ENCODE results near the gene PCDHGA6. TPM values are rescaled to one million over a fixed set of nuclear protein-coding genes. Genes with fewer than 3 reads are reported as not detected.
"Not testable (repeated sequence)": the region's sequence is repeated elsewhere in the genome, so short reads cannot be mapped to it uniquely, and the experiment has no call there.

The PCDHGA6 gene
- total RNA-seq, 1 donor from 2014 or later, result 1.3 TPM

DNA sequence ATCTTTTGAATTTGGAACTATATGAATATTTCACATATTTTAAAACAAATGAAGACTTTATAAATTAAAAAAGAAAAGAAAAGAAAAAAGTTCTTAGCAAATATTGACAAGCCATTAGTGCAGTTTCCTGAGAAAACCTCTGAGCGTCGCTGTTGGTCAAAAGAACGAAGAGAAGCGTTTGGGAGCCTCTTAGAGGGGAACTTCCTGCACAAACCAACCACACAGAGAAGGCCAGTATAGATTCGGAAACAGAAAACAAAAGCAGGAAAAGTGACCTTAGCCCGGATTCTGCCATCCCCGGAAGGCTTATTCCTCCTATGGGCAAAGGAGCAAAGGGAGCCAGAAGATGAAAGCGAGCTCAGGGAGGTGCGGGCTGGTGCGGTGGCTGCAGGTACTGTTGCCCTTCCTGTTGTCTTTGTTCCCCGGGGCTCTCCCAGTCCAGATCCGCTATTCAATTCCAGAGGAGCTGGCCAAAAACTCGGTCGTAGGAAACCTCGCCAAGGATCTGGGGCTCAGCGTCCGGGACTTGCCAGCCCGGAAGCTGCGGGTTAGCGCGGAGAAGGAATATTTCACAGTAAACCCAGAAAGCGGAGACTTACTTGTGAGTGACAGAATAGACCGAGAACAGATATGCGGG lies 13.8 kb upstream of the PCDHGA6 start, which contains the start of gene PCDHGB2:
Gene PCDHGB2, plus strand, starts transcription at position 205 of the 637 bp plus-strand sequence. Its CDS starts 142 bp downstream, at position 347.
- no peak for DNase-seq (ENCODE audit: low read depth, low spot score)

DNA sequence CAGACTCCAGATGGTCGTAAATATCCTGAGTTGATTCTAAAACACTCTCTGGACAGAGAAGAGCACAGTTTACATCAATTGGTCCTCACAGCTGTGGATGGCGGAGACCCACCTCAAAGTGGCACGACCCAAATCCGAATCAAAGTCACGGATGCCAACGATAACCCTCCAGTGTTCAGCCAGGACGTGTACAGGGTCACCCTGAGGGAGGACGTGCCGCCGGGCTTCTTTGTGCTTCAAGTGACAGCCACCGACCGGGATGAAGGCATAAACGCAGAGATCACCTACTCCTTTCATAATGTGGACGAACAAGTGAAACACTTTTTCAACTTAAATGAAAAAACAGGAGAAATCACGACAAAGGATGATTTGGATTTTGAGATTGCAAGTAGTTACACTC lies 13.0 kb upstream of the PCDHGA6 start:
- no peak for DNase-seq (ENCODE audit: low read depth, low spot score)

GRCh38 chr5:141362719-141363118 lies 11.0 kb upstream of the PCDHGA6 start:
- DNase-seq (ENCODE audit: low read depth, low spot score), result no peak

DNA sequence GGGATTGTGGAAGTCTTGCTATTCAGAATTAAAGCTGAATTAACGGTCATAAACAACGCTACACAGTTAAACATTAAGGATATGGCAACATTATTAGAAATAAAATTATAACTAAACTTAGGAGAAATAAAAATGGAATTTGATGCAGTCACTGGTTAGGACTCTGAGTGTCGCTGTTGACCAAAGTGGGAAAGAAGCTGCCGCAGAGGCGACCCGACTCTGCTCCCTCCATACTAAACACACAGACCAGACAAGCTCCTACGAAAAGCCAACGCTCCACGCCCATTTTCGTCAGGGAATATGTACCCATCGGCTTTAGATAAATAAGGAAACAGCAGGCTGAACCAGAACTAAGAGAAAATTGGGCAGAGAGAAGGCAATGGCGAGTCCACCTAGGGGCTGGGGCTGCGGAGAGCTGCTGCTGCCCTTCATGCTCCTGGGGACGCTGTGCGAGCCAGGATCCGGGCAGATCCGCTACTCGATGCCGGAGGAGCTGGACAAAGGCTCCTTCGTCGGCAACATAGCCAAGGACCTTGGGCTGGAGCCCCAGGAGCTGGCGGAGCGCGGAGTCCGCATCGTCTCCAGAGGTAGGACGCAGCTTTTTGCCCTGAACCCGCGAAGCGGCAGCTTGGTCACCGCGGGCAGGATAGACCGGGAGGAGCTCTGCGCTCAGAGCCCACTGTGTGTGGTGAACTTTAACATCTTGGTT lies 9.6 kb upstream of the PCDHGA6 start, which contains the start of gene PCDHGA5:
Gene PCDHGA5, plus strand, starts transcription at position 211 of the 709 bp plus-strand sequence. Its CDS starts 169 bp downstream, at position 380.
- no peak for DNase-seq (ENCODE audit: low read depth, low spot score)

- DNase-seq (ENCODE audit: low read depth, low spot score), result no peak
These were observed 7.4 kb upstream of the PCDHGA6 start for GRCh38 chr5:141366016-141366896.

DNA sequence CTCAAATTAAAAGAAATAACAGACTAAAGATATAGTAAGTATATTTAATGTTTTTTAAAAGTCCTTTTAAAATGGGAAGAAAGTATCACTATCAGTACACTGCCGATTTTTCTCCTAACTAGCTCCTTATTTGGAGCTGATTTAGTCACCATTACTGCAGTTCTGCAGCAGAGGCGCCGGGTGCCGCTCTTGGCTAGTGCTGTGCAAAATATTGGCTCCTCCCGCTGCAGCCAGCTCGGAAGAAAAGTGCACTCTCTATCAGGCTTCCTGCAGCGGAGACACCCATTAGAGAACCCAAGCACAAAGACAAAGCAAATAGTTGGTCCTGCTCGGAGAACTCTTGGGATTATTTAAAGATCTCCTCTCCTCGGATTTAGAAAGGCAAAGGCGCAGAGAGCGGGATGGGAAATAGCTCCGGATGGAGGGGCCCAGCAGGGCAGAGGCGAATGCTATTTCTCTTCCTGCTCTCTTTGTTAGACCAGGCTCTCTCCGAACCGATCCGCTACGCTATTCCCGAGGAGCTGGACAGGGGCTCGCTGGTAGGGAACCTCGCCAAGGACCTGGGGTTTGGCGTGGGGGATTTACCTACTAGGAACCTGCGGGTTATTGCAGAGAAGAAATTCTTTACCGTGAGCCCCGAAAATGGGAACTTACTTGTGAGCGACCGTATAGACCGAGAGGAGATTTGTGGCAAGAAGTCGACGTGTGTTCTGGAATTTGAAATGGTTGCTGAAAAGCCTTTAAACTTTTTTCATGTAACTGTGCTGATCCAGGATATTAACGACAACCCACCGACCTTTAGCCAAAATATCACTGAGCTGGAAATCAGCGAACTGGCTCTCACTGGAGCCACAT lies 3.5 kb upstream of the PCDHGA6 start, which contains the start of gene PCDHGB3:
Gene PCDHGB3, plus strand, starts transcription at position 249 of the 855 bp plus-strand sequence. Its CDS starts 153 bp downstream, at position 402.
- no peak for DNase-seq (ENCODE audit: low read depth, low spot score)

GRCh38 chr5:141371572-141372475 lies 1.9 kb upstream of the PCDHGA6 start:
- DNase-seq (ENCODE audit: low read depth, low spot score), result no peak

DNA sequence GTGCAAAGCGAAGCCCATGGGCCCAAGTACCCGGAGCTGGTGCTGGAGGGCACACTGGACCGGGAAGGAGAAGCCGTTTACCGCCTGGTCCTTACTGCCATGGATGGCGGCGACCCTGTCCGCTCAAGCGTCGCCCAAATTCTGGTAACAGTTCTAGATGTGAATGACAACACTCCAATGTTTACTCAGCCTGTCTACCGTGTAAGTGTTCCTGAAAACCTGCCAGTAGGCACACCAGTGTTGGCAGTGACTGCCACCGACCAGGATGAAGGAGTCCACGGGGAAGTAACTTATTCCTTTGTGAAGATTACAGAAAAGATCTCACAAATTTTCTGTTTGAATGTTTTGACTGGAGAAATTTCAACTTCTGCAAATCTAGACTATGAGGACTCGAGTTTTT lies 936 bp downstream of the PCDHGA6 start:
- no peak for DNase-seq (ENCODE audit: low read depth, low spot score)

DNA sequence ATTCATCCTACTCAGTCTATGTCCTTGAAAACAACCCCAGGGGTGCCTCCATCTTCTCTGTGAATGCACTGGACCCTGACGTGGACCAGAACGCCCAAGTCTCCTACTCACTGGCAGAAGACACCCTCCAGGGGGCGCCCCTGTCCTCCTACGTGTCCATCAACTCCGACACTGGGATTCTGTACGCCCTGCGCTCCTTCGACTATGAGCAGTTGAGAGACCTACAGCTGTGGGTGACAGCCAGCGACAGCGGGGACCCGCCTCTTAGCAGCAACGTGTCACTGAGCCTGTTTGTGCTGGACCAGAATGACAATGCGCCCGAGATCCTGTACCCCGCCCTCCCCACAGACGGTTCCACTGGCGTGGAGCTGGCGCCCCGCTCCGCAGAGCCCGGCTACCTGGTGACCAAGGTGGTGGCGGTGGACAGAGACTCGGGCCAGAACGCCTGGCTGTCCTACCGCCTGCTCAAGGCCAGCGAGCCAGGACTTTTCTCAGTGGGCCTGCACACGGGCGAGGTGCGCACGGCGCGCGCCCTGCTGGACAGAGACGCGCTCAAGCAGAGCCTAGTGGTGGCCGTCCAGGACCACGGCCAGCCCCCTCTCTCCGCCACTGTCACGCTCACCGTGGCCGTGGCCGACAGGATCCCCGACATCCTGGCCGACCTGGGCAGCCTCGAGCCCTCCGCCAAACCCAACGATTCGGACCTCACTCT lies 1.9 kb downstream of the PCDHGA6 start:
- not testable (repeated sequence) for DNase-seq (ENCODE audit: low read depth, low spot score)

DNA sequence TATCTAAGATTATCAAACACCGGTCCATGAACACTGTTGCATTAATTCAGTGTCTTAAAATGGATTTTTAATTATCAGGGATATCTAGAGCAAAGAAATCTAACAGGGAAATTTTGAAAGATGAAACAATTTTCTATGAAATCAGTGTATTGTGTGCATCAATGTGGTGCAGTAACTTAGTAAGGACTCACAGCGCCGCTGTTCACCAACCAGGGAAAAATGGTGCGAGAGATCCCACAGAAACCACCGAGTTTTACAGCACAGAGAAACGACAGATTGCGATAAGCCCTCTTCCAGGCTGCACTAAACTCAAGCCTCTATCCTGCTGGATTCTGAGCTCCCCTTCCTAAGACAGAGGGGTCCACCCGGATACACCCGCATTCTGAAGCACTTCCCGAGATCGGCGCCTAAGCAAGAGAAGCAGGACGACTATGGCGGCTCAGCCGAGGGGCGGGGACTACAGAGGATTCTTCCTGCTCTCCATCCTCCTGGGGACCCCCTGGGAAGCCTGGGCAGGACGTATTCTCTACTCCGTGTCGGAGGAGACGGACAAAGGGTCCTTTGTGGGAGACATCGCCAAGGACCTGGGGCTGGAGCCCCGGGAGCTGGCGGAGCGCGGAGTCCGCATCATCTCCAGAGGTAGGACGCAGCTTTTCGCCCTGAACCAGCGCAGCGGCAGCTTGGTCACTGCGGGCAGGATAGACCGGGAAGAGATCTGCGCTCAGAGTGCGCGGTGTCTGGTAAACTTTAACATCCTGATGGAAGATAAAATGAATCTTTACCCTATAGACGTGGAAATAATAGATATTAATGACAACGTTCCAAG lies 9.0 kb downstream of the PCDHGA6 start, which contains the start of gene PCDHGA7:
Gene PCDHGA7, plus strand, starts transcription at position 274 of the 826 bp plus-strand sequence. Its CDS starts 158 bp downstream, at position 432.
- no peak for DNase-seq (ENCODE audit: low read depth, low spot score)

GRCh38 chr5:141383345-141383744 lies 9.7 kb downstream of the PCDHGA6 start:
- DNase-seq (ENCODE audit: low read depth, low spot score), result no peak

GRCh38 chr5:141384471-141385267 lies 11.0 kb downstream of the PCDHGA6 start:
- DNase-seq (ENCODE audit: low read depth, low spot score), result no peak

GRCh38 chr5:141387557-141388311 lies 14.0 kb downstream of the PCDHGA6 start, which contains the start of gene PCDHGB4:
Gene PCDHGB4, plus strand, starts transcription at chr5:141387698. Its CDS starts 187 bp downstream, at chr5:141387885.
- DNase-seq (ENCODE audit: low read depth, low spot score), result not testable (repeated sequence)

- no peak for DNase-seq (ENCODE audit: low read depth, low spot score)
These were observed 15.0 kb downstream of the PCDHGA6 start for GRCh38 chr5:141388661-141389060.

GRCh38 chr5:141389153-141390042 lies 15.7 kb downstream of the PCDHGA6 start:
- no peak for DNase-seq (ENCODE audit: low read depth, low spot score)
